Measurements from ENCODE around the gene NPHP4. TPM values are rescaled to one million over a fixed set of nuclear protein-coding genes. Genes with fewer than 3 reads are reported as not detected.

NPHP4 gene
- polyA plus RNA-seq, 1 of the 3 experiments (the other 2 are of a cell fraction) = 7.0 TPM

GRCh38 chr1:5982276-5982675 is 9.9 kb downstream of the NPHP4 start:
- Histone ChIP-seq H3K36me3 (replicated peaks in 1 of 2; ENCODE audit: control insufficient read depth in 1 of 2, insufficient read depth in 2 of 2, low read length in 1 of 2) (peaks cover 6 to 7% of the 10 kb centered on the region in 2 experiments), H3K9ac (no peak overlapping the region), H3F3A (replicated peaks; ENCODE audit: insufficient read depth) (peaks cover 6% of the 10 kb centered on the region), H3K27me3 (ENCODE audit: insufficient read depth) (no peaks in the 10 kb centered on the region), H3K79me2 (ENCODE audit: insufficient read depth) (no peaks in the 10 kb centered on the region), H3K27ac (ENCODE audit: low read depth in 2 of 2, low read length in 1 of 2) (no peak overlapping the region), H2AFZ (ENCODE audit: low read depth) (no peak overlapping the region), H3K4me2 (no peak overlapping the region), H3K4me1 (ENCODE audit: control insufficient read depth in 1 of 2, insufficient read depth in 2 of 2, low read depth in 1 of 2, low read length in 1 of 2) (peaks cover 4 to 16% of the 10 kb centered on the region in 2 experiments; a peak in 2 of 4 replicates), H3K9me2 (no peaks in the 10 kb centered on the region), H3K4me3 (ENCODE audit: low read depth in 2 of 2, low read length in 1 of 2) (no peak overlapping the region), H4K20me1 (ENCODE audit: insufficient read depth) (no peaks in the 10 kb centered on the region), H3K9me3 (no peaks in the 10 kb centered on the region)
- DNase-seq = no peak
- POLR2A ChIA-PET = interaction anchor here (1.3 kb wide), 1 partner anchor 8 kb away, joined by 3 read pairs; no protein-coding TSS in a partner anchor
- TF ChIP-seq MEF2A (IDR thresholded peaks at IDR 0.05; ENCODE audit: borderline replicate concordance, low read depth) = no peak
- TF ChIP-seq GABPA (IDR thresholded peaks at IDR 0.05; ENCODE audit: low read depth) = no peak
- no peak for TF ChIP-seq EP300 (IDR thresholded peaks at IDR 0.05; ENCODE audit: borderline replicate concordance in 1 of 2, low read depth in 1 of 2, low read length in 1 of 2)
- TF ChIP-seq, protein P1, sequence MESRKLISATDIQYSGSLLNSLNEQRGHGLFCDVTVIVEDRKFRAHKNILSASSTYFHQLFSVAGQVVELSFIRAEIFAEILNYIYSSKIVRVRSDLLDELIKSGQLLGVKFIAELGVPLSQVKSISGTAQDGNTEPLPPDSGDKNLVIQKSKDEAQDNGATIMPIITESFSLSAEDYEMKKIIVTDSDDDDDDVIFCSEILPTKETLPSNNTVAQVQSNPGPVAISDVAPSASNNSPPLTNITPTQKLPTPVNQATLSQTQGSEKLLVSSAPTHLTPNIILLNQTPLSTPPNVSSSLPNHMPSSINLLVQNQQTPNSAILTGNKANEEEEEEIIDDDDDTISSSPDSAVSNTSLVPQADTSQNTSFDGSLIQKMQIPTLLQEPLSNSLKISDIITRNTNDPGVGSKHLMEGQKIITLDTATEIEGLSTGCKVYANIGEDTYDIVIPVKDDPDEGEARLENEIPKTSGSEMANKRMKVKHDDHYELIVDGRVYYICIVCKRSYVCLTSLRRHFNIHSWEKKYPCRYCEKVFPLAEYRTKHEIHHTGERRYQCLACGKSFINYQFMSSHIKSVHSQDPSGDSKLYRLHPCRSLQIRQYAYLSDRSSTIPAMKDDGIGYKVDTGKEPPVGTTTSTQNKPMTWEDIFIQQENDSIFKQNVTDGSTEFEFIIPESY (IDR thresholded peaks at IDR 0.05; ENCODE audit: borderline replicate concordance, low read depth) = no peak
- no peak for TF ChIP-seq USF2 (IDR thresholded peaks at IDR 0.05; ENCODE audit: borderline replicate concordance, low read depth, low read length)
- TF ChIP-seq, protein P2, sequence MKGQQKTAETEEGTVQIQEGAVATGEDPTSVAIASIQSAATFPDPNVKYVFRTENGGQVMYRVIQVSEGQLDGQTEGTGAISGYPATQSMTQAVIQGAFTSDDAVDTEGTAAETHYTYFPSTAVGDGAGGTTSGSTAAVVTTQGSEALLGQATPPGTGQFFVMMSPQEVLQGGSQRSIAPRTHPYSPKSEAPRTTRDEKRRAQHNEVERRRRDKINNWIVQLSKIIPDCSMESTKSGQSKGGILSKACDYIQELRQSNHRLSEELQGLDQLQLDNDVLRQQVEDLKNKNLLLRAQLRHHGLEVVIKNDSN (IDR thresholded peaks at IDR 0.05; ENCODE audit: borderline replicate concordance, low read depth) = no peak
- WGBS (ENCODE audit: low lambda C conversion rate) = 93% methylated on average over 4 of the region's 4 CpGs
- CTCF ChIA-PET = interaction anchor here (1.2 kb wide), 1 partner anchor 10 kb away, joined by 3 read pairs; no protein-coding TSS in a partner anchor

GRCh38 chr1:5981009-5981380 is 11.2 kb downstream of the NPHP4 start:
- H3K27ac ChIP-seq (ENCODE audit: low read depth in 2 of 2, low read length in 1 of 2) = no peak overlapping the region; a peak in 1 of 4 replicates
- H3K4me1 ChIP-seq (ENCODE audit: control insufficient read depth in 1 of 2, insufficient read depth in 2 of 2, low read depth in 1 of 2, low read length in 1 of 2) = peaks cover 4 to 16% of the 10 kb centered on the region in 2 experiments; a peak in 2 of 4 replicates
- no peaks in the 10 kb centered on the region for H3K27me3 ChIP-seq (ENCODE audit: insufficient read depth)
- H3F3A ChIP-seq (replicated peaks; ENCODE audit: insufficient read depth) = peaks cover 6% of the 10 kb centered on the region
- ChIA-PET POLR2A (interaction anchor here (1.2 to 1.3 kb wide), 2 partner anchors 9 to 12 kb away, joined by 3 to 4 read pairs; partner anchors contain the start of gene NPHP4), CTCF (interaction anchor here (1.0 to 1.9 kb wide), 6 partner anchors 9 to 57 kb away, joined by 4 to 13 read pairs (median 6); partner anchors contain the start of gene NPHP4)
- no peak for DNase-seq
- H3K79me2 ChIP-seq (ENCODE audit: insufficient read depth) = no peaks in the 10 kb centered on the region
- no peaks in the 10 kb centered on the region for H4K20me1 ChIP-seq (ENCODE audit: insufficient read depth)
- no peak overlapping the region for H3K4me2 ChIP-seq
- H3K9ac ChIP-seq = no peak overlapping the region
- peaks cover 6 to 7% of the 10 kb centered on the region in 2 experiments for H3K36me3 ChIP-seq (replicated peaks in 1 of 2; ENCODE audit: control insufficient read depth in 1 of 2, insufficient read depth in 2 of 2, low read length in 1 of 2)
- TF ChIP-seq, protein P3, sequence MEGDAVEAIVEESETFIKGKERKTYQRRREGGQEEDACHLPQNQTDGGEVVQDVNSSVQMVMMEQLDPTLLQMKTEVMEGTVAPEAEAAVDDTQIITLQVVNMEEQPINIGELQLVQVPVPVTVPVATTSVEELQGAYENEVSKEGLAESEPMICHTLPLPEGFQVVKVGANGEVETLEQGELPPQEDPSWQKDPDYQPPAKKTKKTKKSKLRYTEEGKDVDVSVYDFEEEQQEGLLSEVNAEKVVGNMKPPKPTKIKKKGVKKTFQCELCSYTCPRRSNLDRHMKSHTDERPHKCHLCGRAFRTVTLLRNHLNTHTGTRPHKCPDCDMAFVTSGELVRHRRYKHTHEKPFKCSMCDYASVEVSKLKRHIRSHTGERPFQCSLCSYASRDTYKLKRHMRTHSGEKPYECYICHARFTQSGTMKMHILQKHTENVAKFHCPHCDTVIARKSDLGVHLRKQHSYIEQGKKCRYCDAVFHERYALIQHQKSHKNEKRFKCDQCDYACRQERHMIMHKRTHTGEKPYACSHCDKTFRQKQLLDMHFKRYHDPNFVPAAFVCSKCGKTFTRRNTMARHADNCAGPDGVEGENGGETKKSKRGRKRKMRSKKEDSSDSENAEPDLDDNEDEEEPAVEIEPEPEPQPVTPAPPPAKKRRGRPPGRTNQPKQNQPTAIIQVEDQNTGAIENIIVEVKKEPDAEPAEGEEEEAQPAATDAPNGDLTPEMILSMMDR (IDR thresholded peaks at IDR 0.05) = no peak
- TF ChIP-seq YY1 (IDR thresholded peaks at IDR 0.05; ENCODE audit: low read depth) = no peak
- TF ChIP-seq FOXM1 (IDR thresholded peaks at IDR 0.05; ENCODE audit: low read depth) = no peak
- no peak for TF ChIP-seq SMC3 (IDR thresholded peaks at IDR 0.05; ENCODE audit: low read depth, low read length)
- no peak for TF ChIP-seq GABPA (IDR thresholded peaks at IDR 0.05; ENCODE audit: low read depth)
- no peak for TF ChIP-seq TEAD4 (IDR thresholded peaks at IDR 0.05; ENCODE audit: borderline replicate concordance, insufficient read depth)
- TF ChIP-seq, protein P4, sequence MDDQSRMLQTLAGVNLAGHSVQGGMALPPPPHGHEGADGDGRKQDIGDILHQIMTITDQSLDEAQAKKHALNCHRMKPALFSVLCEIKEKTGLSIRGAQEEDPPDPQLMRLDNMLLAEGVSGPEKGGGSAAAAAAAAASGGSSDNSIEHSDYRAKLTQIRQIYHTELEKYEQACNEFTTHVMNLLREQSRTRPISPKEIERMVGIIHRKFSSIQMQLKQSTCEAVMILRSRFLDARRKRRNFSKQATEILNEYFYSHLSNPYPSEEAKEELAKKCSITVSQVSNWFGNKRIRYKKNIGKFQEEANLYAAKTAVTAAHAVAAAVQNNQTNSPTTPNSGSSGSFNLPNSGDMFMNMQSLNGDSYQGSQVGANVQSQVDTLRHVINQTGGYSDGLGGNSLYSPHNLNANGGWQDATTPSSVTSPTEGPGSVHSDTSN (IDR thresholded peaks at IDR 0.05) = no peak
- no peak for TF ChIP-seq RAD21 (IDR thresholded peaks at IDR 0.05; ENCODE audit: low read length)
- TF ChIP-seq USF2 (IDR thresholded peaks at IDR 0.05; ENCODE audit: borderline replicate concordance, low read depth, low read length) = no peak
- TF ChIP-seq GATA2 (CRISPR knock-in tag; IDR thresholded peaks at IDR 0.05) = no peak
- TF ChIP-seq, protein P2 (IDR thresholded peaks at IDR 0.05; ENCODE audit: borderline replicate concordance, low read depth) = no peak
- no peak for TF ChIP-seq MXI1 (IDR thresholded peaks at IDR 0.05; ENCODE audit: low read depth, low read length)
- TF ChIP-seq TAF1 (IDR thresholded peaks at IDR 0.05; ENCODE audit: borderline replicate concordance, low read depth, low read length) = no peak
- no peak overlapping the region for H2AFZ ChIP-seq (ENCODE audit: low read depth)
- 91% methylated on average over 6 of the region's 8 CpGs for WGBS (ENCODE audit: low lambda C conversion rate)
- H3K9me2 ChIP-seq = no peaks in the 10 kb centered on the region
- H3K9me3 ChIP-seq = no peaks in the 10 kb centered on the region
- H3K4me3 ChIP-seq (ENCODE audit: low read depth in 2 of 2, low read length in 1 of 2) = no peak overlapping the region
